ENCODE data around the gene KIRREL1.

Gene KIRREL1

DNA sequence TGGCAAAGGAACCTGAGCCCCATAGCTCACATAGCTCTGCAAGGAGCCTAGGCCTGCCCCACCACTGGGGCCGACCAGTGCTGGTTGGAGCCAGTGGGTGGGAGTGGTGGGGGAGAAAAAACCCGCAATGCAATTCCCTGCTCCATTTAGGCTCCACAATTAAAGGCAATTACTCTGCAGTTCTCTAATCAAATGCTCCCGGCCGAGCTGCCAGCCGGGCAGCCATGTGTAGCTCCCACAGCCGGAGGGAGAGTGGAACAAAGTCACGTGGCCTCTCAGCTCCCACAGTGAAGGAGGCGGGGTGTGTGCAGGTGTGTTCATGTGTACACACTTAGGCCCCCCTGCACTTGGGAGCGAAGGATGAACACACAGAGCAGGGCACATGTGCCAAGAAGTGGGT is 81.6 kb downstream of the KIRREL1 start:
- Histone ChIP-seq H3K9ac (ENCODE audit: low read length in 2 of 2) (no peak overlapping the region), H3K36me3 (ENCODE audit: control insufficient read depth in 2 of 2, insufficient read depth in 2 of 2, low read length in 2 of 2) (peaks cover under 1 to 15% of the 10 kb centered on the region in 2 donors), H3K9me3 (ENCODE audit: control insufficient read depth in 2 of 2, low read length in 2 of 2) (no peaks in the 10 kb centered on the region), H3K27ac (ENCODE audit: low read length) (no peak overlapping the region), H3K4me1 (ENCODE audit: control insufficient read depth, insufficient read depth, low read length) (peaks cover 13% of the 10 kb centered on the region), H3K27me3 (ENCODE audit: control insufficient read depth in 1 of 2, insufficient read depth in 2 of 2, low read length in 2 of 2) (no peaks in the 10 kb centered on the region), H3K4me3 (ENCODE audit: low read length in 2 of 2) (no peak overlapping the region)

- H3K27me3 ChIP-seq (ENCODE audit: control insufficient read depth in 1 of 2, insufficient read depth in 2 of 2, low read length in 2 of 2) = no peaks in the 10 kb centered on the region
- H3K27ac ChIP-seq (ENCODE audit: low read length) = no peak overlapping the region
- no peak overlapping the region for H3K4me3 ChIP-seq (ENCODE audit: low read length in 2 of 2)
- H3K36me3 ChIP-seq (ENCODE audit: control insufficient read depth in 2 of 2, insufficient read depth in 2 of 2, low read length in 2 of 2) = peaks cover 11 to 22% of the 10 kb centered on the region in 2 donors
- no peak overlapping the region for H3K9ac ChIP-seq (ENCODE audit: low read length in 2 of 2)
- peaks cover 5% of the 10 kb centered on the region for H3K4me1 ChIP-seq (ENCODE audit: control insufficient read depth, insufficient read depth, low read length)
- H3K9me3 ChIP-seq (ENCODE audit: control insufficient read depth in 2 of 2, low read length in 2 of 2) = no peaks in the 10 kb centered on the region
These were observed 83.0 kb downstream of the KIRREL1 start for GRCh38 chr1:158076441-158076840.

- H3K4me1 ChIP-seq (ENCODE audit: control insufficient read depth, insufficient read depth, low read length) = peaks cover 5% of the 10 kb centered on the region
- no peaks in the 10 kb centered on the region for H3K9me3 ChIP-seq (ENCODE audit: control insufficient read depth in 2 of 2, low read length in 2 of 2)
- no peak overlapping the region for H3K27ac ChIP-seq (ENCODE audit: low read length)
- no peak overlapping the region for H3K9ac ChIP-seq (ENCODE audit: low read length in 2 of 2)
- H3K27me3 ChIP-seq (ENCODE audit: control insufficient read depth in 1 of 2, insufficient read depth in 2 of 2, low read length in 2 of 2) = no peaks in the 10 kb centered on the region
- peaks cover 14 to 29% of the 10 kb centered on the region in 2 donors for H3K36me3 ChIP-seq (ENCODE audit: control insufficient read depth in 2 of 2, insufficient read depth in 2 of 2, low read length in 2 of 2)
- no peak overlapping the region for H3K4me3 ChIP-seq (ENCODE audit: low read length in 2 of 2)
These were observed 84.2 kb downstream of the KIRREL1 start for GRCh38 chr1:158077411-158078256.

- no peak overlapping the region for H3K9ac ChIP-seq (ENCODE audit: low read length in 2 of 2)
- peaks cover 5% of the 10 kb centered on the region for H3K4me1 ChIP-seq (ENCODE audit: control insufficient read depth, insufficient read depth, low read length)
- H3K9me3 ChIP-seq (ENCODE audit: control insufficient read depth in 2 of 2, low read length in 2 of 2) = no peaks in the 10 kb centered on the region
- peaks cover 14 to 28% of the 10 kb centered on the region in 2 donors for H3K36me3 ChIP-seq (ENCODE audit: control insufficient read depth in 2 of 2, insufficient read depth in 2 of 2, low read length in 2 of 2)
- H3K27ac ChIP-seq (ENCODE audit: low read length) = no peak overlapping the region
- H3K27me3 ChIP-seq (ENCODE audit: control insufficient read depth in 1 of 2, insufficient read depth in 2 of 2, low read length in 2 of 2) = no peaks in the 10 kb centered on the region
- H3K4me3 ChIP-seq (ENCODE audit: low read length in 2 of 2) = no peak overlapping the region
These were observed 85.2 kb downstream of the KIRREL1 start for GRCh38 chr1:158078569-158079080.

DNA sequence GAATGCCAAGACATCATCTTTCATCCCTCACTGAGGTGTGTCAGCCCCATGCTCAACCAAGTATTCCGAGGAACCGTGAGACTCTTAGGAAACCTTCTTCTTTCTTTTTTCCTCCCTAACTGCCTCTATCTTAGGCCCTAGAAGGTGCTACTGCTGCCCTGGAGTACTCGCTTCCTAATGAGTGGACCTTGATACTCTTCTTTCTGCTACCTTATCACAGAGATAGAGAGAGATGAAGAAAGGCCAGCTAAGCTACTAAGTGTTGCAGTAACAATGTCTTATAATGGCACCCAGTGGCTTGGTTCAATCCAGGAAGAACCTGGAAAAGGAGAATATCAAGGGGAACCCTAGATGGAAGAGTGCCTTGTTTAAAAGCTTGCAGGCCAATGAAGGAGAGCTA is 86.6 kb downstream of the KIRREL1 start:
- Histone ChIP-seq H3K27ac (ENCODE audit: low read length) (no peak overlapping the region), H3K27me3 (ENCODE audit: control insufficient read depth in 1 of 2, insufficient read depth in 2 of 2, low read length in 2 of 2) (no peaks in the 10 kb centered on the region), H3K36me3 (ENCODE audit: control insufficient read depth in 2 of 2, insufficient read depth in 2 of 2, low read length in 2 of 2) (peaks cover 21 to 35% of the 10 kb centered on the region in 2 donors), H3K9me3 (ENCODE audit: control insufficient read depth in 2 of 2, low read length in 2 of 2) (no peaks in the 10 kb centered on the region), H3K9ac (ENCODE audit: low read length in 2 of 2) (no peak overlapping the region), H3K4me3 (ENCODE audit: low read length in 2 of 2) (no peak overlapping the region), H3K4me1 (ENCODE audit: control insufficient read depth, insufficient read depth, low read length) (peaks cover 5% of the 10 kb centered on the region)

GRCh38 chr1:158084336-158084735 is 90.9 kb downstream of the KIRREL1 start:
- H3K9me3 ChIP-seq (ENCODE audit: control insufficient read depth in 2 of 2, low read length in 2 of 2) = no peaks in the 10 kb centered on the region
- H3K4me1 ChIP-seq (ENCODE audit: control insufficient read depth, insufficient read depth, low read length) = peaks cover 2% of the 10 kb centered on the region
- H3K4me3 ChIP-seq (ENCODE audit: low read length in 2 of 2) = no peak overlapping the region
- no peaks in the 10 kb centered on the region for H3K27me3 ChIP-seq (ENCODE audit: control insufficient read depth in 1 of 2, insufficient read depth in 2 of 2, low read length in 2 of 2)
- H3K27ac ChIP-seq (ENCODE audit: low read length) = no peak overlapping the region
- no peak overlapping the region for H3K9ac ChIP-seq (ENCODE audit: low read length in 2 of 2)
- peaks cover 47 to 60% of the 10 kb centered on the region in 2 donors for H3K36me3 ChIP-seq (ENCODE audit: control insufficient read depth in 2 of 2, insufficient read depth in 2 of 2, low read length in 2 of 2)

GRCh38 chr1:158084747-158085146 is 91.3 kb downstream of the KIRREL1 start:
- Histone ChIP-seq H3K36me3 (ENCODE audit: control insufficient read depth in 2 of 2, insufficient read depth in 2 of 2, low read length in 2 of 2) (peaks cover 47 to 62% of the 10 kb centered on the region in 2 donors), H3K27ac (ENCODE audit: low read length) (no peak overlapping the region), H3K9ac (ENCODE audit: low read length in 2 of 2) (no peak overlapping the region), H3K4me3 (ENCODE audit: low read length in 2 of 2) (no peak overlapping the region), H3K27me3 (ENCODE audit: control insufficient read depth in 1 of 2, insufficient read depth in 2 of 2, low read length in 2 of 2) (no peaks in the 10 kb centered on the region), H3K4me1 (ENCODE audit: control insufficient read depth, insufficient read depth, low read length) (peaks cover 2% of the 10 kb centered on the region), H3K9me3 (ENCODE audit: control insufficient read depth in 2 of 2, low read length in 2 of 2) (no peaks in the 10 kb centered on the region)

- no peaks in the 10 kb centered on the region for H3K27me3 ChIP-seq (ENCODE audit: control insufficient read depth in 1 of 2, insufficient read depth in 2 of 2, low read length in 2 of 2)
- H3K27ac ChIP-seq (ENCODE audit: low read length) = no peak overlapping the region
- no peaks in the 10 kb centered on the region for H3K9me3 ChIP-seq (ENCODE audit: control insufficient read depth in 2 of 2, low read length in 2 of 2)
- no peak overlapping the region for H3K4me3 ChIP-seq (ENCODE audit: low read length in 2 of 2)
- peaks cover 38 to 61% of the 10 kb centered on the region in 2 donors for H3K36me3 ChIP-seq (ENCODE audit: control insufficient read depth in 2 of 2, insufficient read depth in 2 of 2, low read length in 2 of 2)
- H3K9ac ChIP-seq (ENCODE audit: low read length in 2 of 2) = no peak overlapping the region
- peaks cover 2% of the 10 kb centered on the region for H3K4me1 ChIP-seq (ENCODE audit: control insufficient read depth, insufficient read depth, low read length)
These were observed 94.0 kb downstream of the KIRREL1 start for GRCh38 chr1:158087320-158087927.

GRCh38 chr1:158089476-158089875 is 96.0 kb downstream of the KIRREL1 start:
- H3K9ac ChIP-seq (ENCODE audit: low read length in 2 of 2) = no peak overlapping the region
- no peaks in the 10 kb centered on the region for H3K9me3 ChIP-seq (ENCODE audit: control insufficient read depth in 2 of 2, low read length in 2 of 2)
- H3K36me3 ChIP-seq (ENCODE audit: control insufficient read depth in 2 of 2, insufficient read depth in 2 of 2, low read length in 2 of 2) = peaks cover 46 to 70% of the 10 kb centered on the region in 2 donors
- H3K27me3 ChIP-seq (ENCODE audit: control insufficient read depth in 1 of 2, insufficient read depth in 2 of 2, low read length in 2 of 2) = no peaks in the 10 kb centered on the region
- no peak overlapping the region for H3K27ac ChIP-seq (ENCODE audit: low read length)
- peaks cover 2% of the 10 kb centered on the region for H3K4me1 ChIP-seq (ENCODE audit: control insufficient read depth, insufficient read depth, low read length)
- no peak overlapping the region for H3K4me3 ChIP-seq (ENCODE audit: low read length in 2 of 2)

DNA sequence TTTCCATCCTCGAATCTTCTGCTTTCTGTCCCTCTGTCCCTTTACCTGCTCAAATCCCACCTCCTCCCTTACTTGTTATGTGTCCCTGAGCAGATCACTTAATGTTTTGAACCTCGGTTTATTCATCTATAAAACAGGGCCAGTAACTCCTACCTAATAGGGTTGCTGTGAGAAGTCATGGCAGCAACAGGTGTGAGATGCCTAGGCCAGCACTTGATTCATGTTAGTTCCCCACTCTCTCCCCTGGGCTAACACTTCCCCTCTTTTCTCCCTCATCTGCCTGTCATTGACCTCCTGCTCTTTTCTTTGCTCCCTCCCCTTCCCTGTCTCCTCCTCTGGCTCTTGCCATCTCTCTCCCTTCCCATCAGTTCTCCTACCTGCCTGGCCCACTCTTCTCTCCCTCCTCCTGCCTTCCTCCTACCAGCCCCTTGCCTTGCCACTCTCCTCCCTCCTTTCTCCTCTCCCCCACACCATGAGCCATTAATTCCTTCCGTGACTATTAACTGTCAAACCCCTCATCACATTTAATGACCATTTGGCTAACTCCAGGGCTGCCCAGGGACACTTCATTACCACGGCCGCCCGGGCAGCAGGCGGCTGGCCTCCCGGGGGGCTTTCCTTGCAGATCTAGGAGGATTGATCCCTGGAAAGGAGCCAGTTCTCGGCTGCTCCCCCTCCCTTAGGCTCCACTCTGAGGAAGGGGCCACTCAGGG is 96.6 kb downstream of the KIRREL1 start:
- Histone ChIP-seq H3K4me1 (ENCODE audit: control insufficient read depth, insufficient read depth, low read length) (peaks cover 2% of the 10 kb centered on the region), H3K27ac (ENCODE audit: low read length) (no peak overlapping the region), H3K27me3 (ENCODE audit: control insufficient read depth in 1 of 2, insufficient read depth in 2 of 2, low read length in 2 of 2) (no peaks in the 10 kb centered on the region), H3K36me3 (ENCODE audit: control insufficient read depth in 2 of 2, insufficient read depth in 2 of 2, low read length in 2 of 2) (peaks cover 40 to 66% of the 10 kb centered on the region in 2 donors), H3K9me3 (ENCODE audit: control insufficient read depth in 2 of 2, low read length in 2 of 2) (no peaks in the 10 kb centered on the region), H3K9ac (ENCODE audit: low read length in 2 of 2) (no peak overlapping the region), H3K4me3 (ENCODE audit: low read length in 2 of 2) (no peak overlapping the region)
